Bronchial epithelial cell (primary cell): ENCODE data around the gene THAP3. TPM values are rescaled to one million over a fixed set of nuclear protein-coding genes. Genes with fewer than 3 reads are reported as not detected.

Experiments used
- DNase-seq: peaks from one replicate; pipeline ENCODE4 v3.0.0-alpha.2; 2010; ENCODE audit warnings: low read depth
- FAIRE-seq: peaks from 2 replicates; lab custom pipeline; 2011; peaks lifted over from hg19 to GRCh38; lab: Jason Lieb, UNC
- H3K27me3 ChIP-seq: 2 replicates; pipeline ENCODE4 v1.5.1; 2011; ENCODE audit warnings: low read length; ENCODE audit not compliant: control insufficient read depth, insufficient read depth
- H3K36me3 ChIP-seq: 2 replicates; pipeline ENCODE4 v1.5.1; 2011; ENCODE audit warnings: low read length; ENCODE audit not compliant: control insufficient read depth, insufficient read depth
- H3K4me3 ChIP-seq: 2 replicates; pipeline ENCODE4 v1.5.1; 2011; ENCODE audit warnings: mild to moderate bottlenecking, low read depth, low read length, control low read depth
- total RNA-seq: library from RNA; depleted of rRNA; stranded (reverse); fragments of >200 nt; gene quantifications from 2 replicates; pipeline ENCODE4 v1.2.1, GENCODE V29; 2014
- TF ChIP-seq, protein P1 (sequence below): IDR thresholded peaks from 2 replicates; pipeline ENCODE4 v1.5.1; 2011; ENCODE audit warnings: mild to moderate bottlenecking, moderate library complexity, low read length, control low read depth, inconsistent platforms; ENCODE audit not compliant: insufficient read depth, severe bottlenecking

The THAP3 gene
- total RNA-seq, 1 donor from 2014 or later = 24.0 TPM

GRCh38 chr1:6590046-6590445 is 34.6 kb upstream of the THAP3 start:
- peaks cover 34% of the 10 kb centered on the region for H3K36me3 ChIP-seq
- TF ChIP-seq, protein P1, sequence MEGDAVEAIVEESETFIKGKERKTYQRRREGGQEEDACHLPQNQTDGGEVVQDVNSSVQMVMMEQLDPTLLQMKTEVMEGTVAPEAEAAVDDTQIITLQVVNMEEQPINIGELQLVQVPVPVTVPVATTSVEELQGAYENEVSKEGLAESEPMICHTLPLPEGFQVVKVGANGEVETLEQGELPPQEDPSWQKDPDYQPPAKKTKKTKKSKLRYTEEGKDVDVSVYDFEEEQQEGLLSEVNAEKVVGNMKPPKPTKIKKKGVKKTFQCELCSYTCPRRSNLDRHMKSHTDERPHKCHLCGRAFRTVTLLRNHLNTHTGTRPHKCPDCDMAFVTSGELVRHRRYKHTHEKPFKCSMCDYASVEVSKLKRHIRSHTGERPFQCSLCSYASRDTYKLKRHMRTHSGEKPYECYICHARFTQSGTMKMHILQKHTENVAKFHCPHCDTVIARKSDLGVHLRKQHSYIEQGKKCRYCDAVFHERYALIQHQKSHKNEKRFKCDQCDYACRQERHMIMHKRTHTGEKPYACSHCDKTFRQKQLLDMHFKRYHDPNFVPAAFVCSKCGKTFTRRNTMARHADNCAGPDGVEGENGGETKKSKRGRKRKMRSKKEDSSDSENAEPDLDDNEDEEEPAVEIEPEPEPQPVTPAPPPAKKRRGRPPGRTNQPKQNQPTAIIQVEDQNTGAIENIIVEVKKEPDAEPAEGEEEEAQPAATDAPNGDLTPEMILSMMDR = no peak
- no peak for DNase-seq
- no peaks in the 10 kb centered on the region for H3K27me3 ChIP-seq
- no peak overlapping the region for H3K4me3 ChIP-seq
- FAIRE-seq = no peak

DNA sequence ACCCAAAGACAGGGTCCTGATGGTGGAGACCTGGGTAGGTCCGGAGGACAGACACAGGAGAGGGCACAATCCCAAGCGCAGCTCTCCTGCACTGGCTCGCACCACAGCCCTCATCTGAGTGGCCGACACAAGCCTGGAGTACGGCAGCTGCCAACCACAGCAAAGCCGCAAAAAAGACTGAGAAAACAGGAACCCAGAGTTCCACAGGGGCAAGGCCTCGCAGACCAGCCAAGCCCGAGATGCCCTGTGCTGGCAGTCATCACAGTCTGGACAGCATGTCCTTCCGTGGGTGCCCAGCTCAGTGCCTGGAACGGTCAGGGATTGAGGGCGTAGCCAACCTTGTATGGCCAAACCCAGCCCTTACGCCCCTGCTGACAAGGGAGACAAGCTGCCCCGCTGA is 33.4 kb upstream of the THAP3 start:
- TF ChIP-seq, protein P1 = no peak
- no peaks in the 10 kb centered on the region for H3K27me3 ChIP-seq
- no peak overlapping the region for H3K4me3 ChIP-seq
- peaks cover 44% of the 10 kb centered on the region for H3K36me3 ChIP-seq
- DNase-seq = no peak
- FAIRE-seq = no peak

DNA sequence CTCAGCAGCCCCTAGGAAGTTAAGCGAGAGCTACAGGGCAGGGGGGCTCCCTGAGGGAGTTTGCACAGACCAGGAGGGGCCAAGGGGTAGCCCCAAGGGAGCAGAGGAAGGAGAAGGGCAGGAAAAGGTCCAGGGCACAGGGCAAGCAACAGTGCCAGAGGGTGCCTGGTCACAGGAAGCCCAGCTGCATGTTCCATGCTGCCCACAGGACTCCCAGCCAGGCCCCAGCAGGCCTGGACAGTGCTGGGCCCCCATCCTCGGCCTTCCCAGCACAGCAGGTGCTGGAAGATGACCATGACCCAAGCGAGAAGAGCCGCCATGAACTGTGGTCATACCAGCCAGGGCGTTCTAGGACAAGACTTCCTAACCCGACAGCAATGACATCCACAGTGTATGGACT is 33.0 kb upstream of the THAP3 start:
- TF ChIP-seq, protein P1 = no peak
- no peak overlapping the region for H3K4me3 ChIP-seq
- peaks cover 47% of the 10 kb centered on the region for H3K36me3 ChIP-seq
- DNase-seq (no peak), FAIRE-seq (no peak)
- no peaks in the 10 kb centered on the region for H3K27me3 ChIP-seq

- DNase-seq = no peak
- H3K4me3 ChIP-seq = no peak overlapping the region
- H3K36me3 ChIP-seq = peaks cover 51% of the 10 kb centered on the region
- TF ChIP-seq, protein P1 = no peak
- no peak for FAIRE-seq
- H3K27me3 ChIP-seq = no peaks in the 10 kb centered on the region
Measured at GRCh38 chr1:6592441-6592840, 32.2 kb upstream of the THAP3 start.

DNA sequence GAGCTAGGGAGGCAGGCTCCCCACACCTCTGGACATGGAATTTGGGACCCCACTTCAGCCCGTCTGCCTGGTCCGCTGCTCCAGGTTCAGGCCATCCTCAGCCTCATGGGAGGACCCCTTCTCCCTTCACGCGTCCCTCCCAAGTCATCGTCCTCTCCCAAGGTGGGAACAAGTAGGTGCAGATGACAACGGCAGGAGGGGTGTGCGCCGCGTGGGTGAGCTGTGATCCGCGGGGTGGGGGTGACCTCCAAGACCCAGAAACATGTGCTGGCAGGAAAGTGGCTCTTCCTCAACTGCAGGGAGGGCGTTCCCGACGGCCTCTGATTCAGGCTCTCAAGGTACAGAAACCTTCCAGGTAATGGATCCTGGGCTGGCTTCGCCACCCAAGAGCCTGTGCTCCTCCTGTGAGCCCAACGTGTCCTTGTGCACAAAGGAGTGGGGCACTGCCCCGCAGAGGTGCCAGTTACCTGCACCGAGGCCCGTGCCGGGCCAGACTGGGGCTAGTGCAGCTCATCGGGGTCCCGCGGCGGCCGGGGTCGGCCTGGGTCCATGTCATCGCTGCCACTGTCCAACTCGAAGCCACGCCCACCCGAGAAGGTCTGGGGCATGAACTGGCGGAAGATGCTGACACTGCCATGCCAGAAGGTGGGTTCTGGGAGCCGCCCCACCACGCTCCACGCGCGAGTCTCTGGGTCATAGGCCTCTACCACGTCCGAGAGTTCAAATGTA is 31.6 kb upstream of the THAP3 start:
- FAIRE-seq (no peak), DNase-seq (no peak)
- Histone ChIP-seq H3K27me3 (no peaks in the 10 kb centered on the region), H3K4me3 (no peak overlapping the region), H3K36me3 (peaks cover 57% of the 10 kb centered on the region)
- TF ChIP-seq, protein P1 = no peak

- H3K27me3 ChIP-seq = no peaks in the 10 kb centered on the region
- H3K4me3 ChIP-seq = no peak overlapping the region
- FAIRE-seq (no peak), DNase-seq (no peak)
- TF ChIP-seq, protein P1 = no peak
- peaks cover 57% of the 10 kb centered on the region for H3K36me3 ChIP-seq
Measured at GRCh38 chr1:6593810-6594209, 30.9 kb upstream of the THAP3 start.
